HCT116 (cell line): ENCODE measurements around the gene SCN8A.

ENCODE experiments used
- POLR2AphosphoS5 ChIP-seq: IDR thresholded peaks from 2 replicates; pipeline ENCODE4 v1.6.1; 2011; ENCODE audit warnings: mild to moderate bottlenecking, low read depth, low read length, moderate library complexity
- ZFX ChIP-seq: fragments of 450-650 bp; IDR thresholded peaks from 2 replicates; pipeline ENCODE4 v1.6.1; 2017
- TF ChIP-seq, protein P1 (sequence below), 3 experiments: fragments of 200-600 bp in 1 of 3; sonication (generic) in 1 of 3; IDR thresholded peaks in 2 of 3; conservative IDR thresholded peaks in 1 of 3; 2 replicates each; pipeline ENCODE4 v1.5.1; 2012 to 2017; ENCODE audit warnings: low read depth in 2 of 3, low read length in 2 of 3, antibody characterized with exemption in 1 of 3, borderline replicate concordance in 1 of 3, control low read depth in 1 of 3, mild to moderate bottlenecking in 1 of 3, mixed read lengths in 1 of 3, mixed run types in 1 of 3, moderate library complexity in 1 of 3; ENCODE audit not compliant: insufficient read depth in 1 of 3

DNA sequence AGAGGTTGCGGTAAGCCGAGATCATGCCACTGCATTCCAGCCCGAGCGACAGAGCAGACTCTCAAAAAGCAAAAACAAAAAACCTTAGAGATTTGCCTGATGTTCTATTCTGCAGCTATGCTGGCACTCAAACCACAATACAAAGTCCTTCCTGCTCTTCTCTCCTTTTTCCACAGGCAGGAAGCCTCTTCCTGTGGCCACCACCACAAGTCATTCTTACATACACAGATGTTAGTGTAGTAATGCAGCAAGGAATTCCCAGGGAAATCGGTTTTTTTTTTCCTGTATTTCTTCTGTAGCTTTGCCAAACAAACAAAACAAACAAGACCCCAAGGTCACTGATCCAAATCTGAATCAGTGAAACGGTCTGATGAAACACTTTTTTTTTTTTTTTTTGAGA, 153.2 kb downstream of the SCN8A start:
- no peak for TF ChIP-seq POLR2AphosphoS5
- TF ChIP-seq, protein P1, sequence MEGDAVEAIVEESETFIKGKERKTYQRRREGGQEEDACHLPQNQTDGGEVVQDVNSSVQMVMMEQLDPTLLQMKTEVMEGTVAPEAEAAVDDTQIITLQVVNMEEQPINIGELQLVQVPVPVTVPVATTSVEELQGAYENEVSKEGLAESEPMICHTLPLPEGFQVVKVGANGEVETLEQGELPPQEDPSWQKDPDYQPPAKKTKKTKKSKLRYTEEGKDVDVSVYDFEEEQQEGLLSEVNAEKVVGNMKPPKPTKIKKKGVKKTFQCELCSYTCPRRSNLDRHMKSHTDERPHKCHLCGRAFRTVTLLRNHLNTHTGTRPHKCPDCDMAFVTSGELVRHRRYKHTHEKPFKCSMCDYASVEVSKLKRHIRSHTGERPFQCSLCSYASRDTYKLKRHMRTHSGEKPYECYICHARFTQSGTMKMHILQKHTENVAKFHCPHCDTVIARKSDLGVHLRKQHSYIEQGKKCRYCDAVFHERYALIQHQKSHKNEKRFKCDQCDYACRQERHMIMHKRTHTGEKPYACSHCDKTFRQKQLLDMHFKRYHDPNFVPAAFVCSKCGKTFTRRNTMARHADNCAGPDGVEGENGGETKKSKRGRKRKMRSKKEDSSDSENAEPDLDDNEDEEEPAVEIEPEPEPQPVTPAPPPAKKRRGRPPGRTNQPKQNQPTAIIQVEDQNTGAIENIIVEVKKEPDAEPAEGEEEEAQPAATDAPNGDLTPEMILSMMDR (IDR thresholded peaks at IDR 0.05 in 2 of 3, conservative IDR thresholded peaks at IDR 0.05 in 1 of 3; ENCODE audit: borderline replicate concordance in 1 of 3, insufficient read depth in 1 of 3, low read depth in 2 of 3, low read length in 2 of 3): no peak
- TF ChIP-seq ZFX: no peak
